B cell (primary cell): ENCODE measurements around the gene SYMPK. TPM values are rescaled to one million over a fixed set of nuclear protein-coding genes. Genes with fewer than 3 reads are reported as not detected.

Experiments
- ATAC-seq: fragments of 200-7000 bp; cut with Tn5 transposase; one replicate; pipeline ENCODE4 v1.10.0; 2021; ENCODE audit warnings: low read depth, mild to moderate bottlenecking, moderate number of reproducible peaks, moderate library complexity
- CTCF ChIA-PET: fragments of 350-600 bp; sonication (Branson Sonifier 250); formaldehyde crosslinking; loops from one replicate; lab custom pipeline; 2021; ENCODE audit warnings: antibody characterized with exemption, inconsistent platforms; lab: Charles Lee
- POLR2A ChIA-PET: fragments of 350-600 bp; sonication (Branson Sonifier 250); formaldehyde crosslinking; loops from one replicate; lab custom pipeline; 2021; ENCODE audit warnings: antibody characterized with exemption; lab: Charles Lee
- DNase-seq: peaks from one replicate; pipeline ENCODE4 v3.0.0; 2013
- H2AFZ ChIP-seq: 2 replicates; pipeline ENCODE4 v1.6.1; 2012; ENCODE audit warnings: mild to moderate bottlenecking, low read depth, low read length; ENCODE audit not compliant: insufficient read depth, poor library complexity, severe bottlenecking
- H3K27ac ChIP-seq, 2 donors: 1 replicate in 1 of 2; 2 replicates in 1 of 2; pipeline ENCODE4 v1.5.1; 2012 to 2013; ENCODE audit warnings: low read length in 2 of 2, mild to moderate bottlenecking in 2 of 2, moderate library complexity in 1 of 2
- H3K27me3 ChIP-seq, 4 experiments: fragments of 200-600 bp in 1 of 4; sonication (generic) in 1 of 4; replicated peaks in 1 of 4; 1 replicate in 2 of 4; 2 replicates in 2 of 4; pipeline versions ENCODE4 v1.6.1 to v1.7.0; 2013 to 2016; ENCODE audit warnings: low read length in 3 of 4, mild to moderate bottlenecking in 2 of 4, mixed read lengths in 1 of 4, moderate library complexity in 1 of 4; ENCODE audit not compliant: insufficient read depth in 4 of 4, control insufficient read depth in 3 of 4; ENCODE audit errors: control extremely low read depth in 1 of 4
- H3K36me3 ChIP-seq, 2 experiments: replicated peaks in 1 of 2; 1 replicate in 1 of 2; 2 replicates in 1 of 2; pipeline versions ENCODE4 v1.6.1 to v1.7.1; 2013; ENCODE audit warnings: low read length in 1 of 2; ENCODE audit not compliant: insufficient read depth in 2 of 2, control insufficient read depth in 1 of 2; ENCODE audit errors: control extremely low read depth in 1 of 2, extremely low read depth in 1 of 2
- H3K4me1 ChIP-seq, 2 donors: fragments of 200-600 bp in 1 of 2; sonication (generic) in 1 of 2; 1 replicate in 1 of 2; 2 replicates in 1 of 2; pipeline versions ENCODE4 v1.5.1 to v1.6.1; 2013 to 2017; ENCODE audit warnings: low read length in 2 of 2; ENCODE audit not compliant: control insufficient read depth in 2 of 2, insufficient read depth in 2 of 2
- H3K4me2 ChIP-seq: replicated peaks from 2 replicates; pipeline ENCODE3; 2012; ENCODE audit warnings: mild to moderate bottlenecking, low read depth, low read length; ENCODE audit not compliant: poor library complexity, severe bottlenecking
- H3K4me3 ChIP-seq, 5 experiments: fragments of 200-600 bp in 1 of 5; sonication (generic) in 1 of 5; 1 replicate in 3 of 5; 2 replicates in 2 of 5; pipeline versions ENCODE4 v1.5.1 to v1.7.0; 2011 to 2016; ENCODE audit warnings: low read length in 4 of 5, mild to moderate bottlenecking in 4 of 5, low read depth in 2 of 5, control low read depth in 1 of 5, moderate library complexity in 1 of 5; ENCODE audit not compliant: insufficient read depth in 1 of 5; ENCODE audit errors: control extremely low read depth in 1 of 5, extremely low read depth in 1 of 5
- H3K79me2 ChIP-seq: fragments of 200-600 bp; sonication (generic); one replicate; pipeline ENCODE4 v1.6.0; 2016; ENCODE audit warnings: low read length; ENCODE audit not compliant: control insufficient read depth, insufficient read depth
- H3K9ac ChIP-seq: fragments of 200-600 bp; sonication (generic); 2 replicates; pipeline ENCODE4 v1.6.1; 2017; ENCODE audit warnings: mild to moderate bottlenecking, low read length, moderate library complexity
- H3K9me3 ChIP-seq, 3 donors: one replicate each; pipeline versions ENCODE4 v1.6.1 to v1.7.1; 2013; ENCODE audit warnings: low read length in 2 of 3; ENCODE audit not compliant: control insufficient read depth in 2 of 3, insufficient read depth in 1 of 3; ENCODE audit errors: control extremely low read depth in 1 of 3
- H4K20me1 ChIP-seq: 2 replicates; pipeline ENCODE4 v1.6.0; 2012; ENCODE audit warnings: mild to moderate bottlenecking, low read length; ENCODE audit not compliant: insufficient read depth, control insufficient read depth, poor library complexity, severe bottlenecking
- H3K27ac Mint-ChIP-seq: one replicate; pipeline ENCODE4 v1.8.0; 2021; ENCODE audit warnings: mixed read lengths
- H3K27me3 Mint-ChIP-seq: one replicate; pipeline ENCODE4 v1.8.0; 2021; ENCODE audit warnings: mixed read lengths
- H3K4me1 Mint-ChIP-seq: one replicate; pipeline ENCODE4 v1.8.0; 2021; ENCODE audit warnings: mixed read lengths
- H3K4me3 Mint-ChIP-seq: one replicate; pipeline ENCODE4 v1.8.0; 2021; ENCODE audit warnings: mixed read lengths
- H3K9me3 Mint-ChIP-seq: one replicate; pipeline ENCODE4 v1.8.0; 2022; ENCODE audit warnings: mixed read lengths; ENCODE audit not compliant: insufficient read depth
- EZH2 ChIP-seq: IDR thresholded peaks from 2 replicates; pipeline ENCODE4 v1.6.1; 2012; ENCODE audit warnings: borderline replicate concordance, low read depth, mild to moderate bottlenecking, moderate library complexity, low read length; ENCODE audit not compliant: insufficient read depth, poor library complexity, severe bottlenecking
- WGBS: methylation state at CpG from one replicate; pipeline ENCODE4 v1.1.5; 2013; ENCODE audit warnings: missing lambda C conversion rate; ENCODE audit not compliant: insufficient coverage; 5-methylcytosine and 5-hydroxymethylcytosine counted together
- intact Hi-C: fragments of 100-400 bp; cut with micrococcal nuclease; formaldehyde crosslinking; loops from one replicate; pipeline ENCODE4 v1.10.0; 2022
- polyA plus RNA-seq: library from polyadenylated mRNA; depleted of rRNA; stranded (reverse); fragments of >200 nt; gene quantifications from 2 replicates; pipeline ENCODE4 v1.2.3, GENCODE V29; 2012
- total RNA-seq, 2 donors: library from RNA; stranded (reverse); fragments of 120-200 nt in 1 of 2; gene quantifications; 1 replicate in 1 of 2; 2 replicates in 1 of 2; pipeline versions ENCODE4 v1.2.3 to v1.2.4, GENCODE V29; 2013 to 2022
- TF ChIP-seq, protein P1 (sequence below): fragments of 200-600 bp; IDR thresholded peaks from one replicate; pipeline ENCODE4 v1.8.0; 2022; ENCODE audit warnings: antibody characterized with exemption, mild to moderate bottlenecking

SYMPK gene
- total and polyA plus RNA-seq, 2 donors (not counting 1 experiment from before 2014, with no cell fraction given), result 119 to 138 TPM

DNA sequence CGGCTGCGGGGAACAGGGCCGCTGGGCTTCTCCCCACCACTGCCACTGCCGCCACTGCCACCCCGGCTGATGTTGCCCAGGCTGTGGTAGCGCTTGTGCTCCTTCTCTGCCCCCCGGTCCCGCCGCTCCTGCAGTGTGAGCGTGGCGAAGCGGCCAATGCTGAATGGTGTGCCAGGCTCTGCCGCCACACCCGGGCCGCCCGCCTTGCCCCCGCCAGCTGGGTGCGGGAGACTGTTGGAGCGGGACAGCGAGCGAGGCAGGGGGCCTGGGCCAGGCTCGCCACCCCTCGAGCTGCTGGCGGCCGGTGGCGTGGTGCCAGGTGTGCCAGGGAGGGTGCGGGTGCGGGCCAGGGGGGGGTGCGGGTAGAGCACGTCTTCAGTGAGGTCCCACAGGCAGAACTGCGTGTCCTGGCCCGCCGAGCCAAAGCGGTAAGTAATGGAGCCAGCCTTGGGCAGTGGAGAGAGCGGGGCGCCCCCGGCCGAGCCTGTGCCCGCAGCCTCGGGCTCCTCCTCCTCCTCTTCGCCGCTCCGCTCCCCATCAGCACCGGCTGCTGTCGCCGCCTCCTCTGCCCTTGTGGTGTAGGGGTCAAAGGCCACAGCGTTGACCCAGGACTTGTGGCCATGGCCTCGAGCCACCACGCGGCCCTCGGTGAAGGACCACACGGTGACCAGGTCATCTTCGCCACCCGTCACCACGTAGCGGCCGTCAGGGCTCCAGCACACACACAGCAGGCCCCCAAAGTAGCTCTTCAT lies 77.0 kb downstream of the SYMPK start:
- intact Hi-C loops, result no loop called here
- WGBS, result 96% methylated on average over 47 of the region's 57 CpGs
- Histone ChIP-seq H3K4me2 (no peak overlapping the region), H3K9me3 (no peaks in the 10 kb centered on the region), H3K4me3 (no peak overlapping the region), H3K4me1 (peaks cover 5 to 6% of the 10 kb centered on the region in 2 donors), H3K79me2 (peaks cover 8% of the 10 kb centered on the region), H3K36me3 (peaks cover 0 to 29% of the 10 kb centered on the region in 2 experiments), H4K20me1 (peaks cover 80% of the 10 kb centered on the region), H3K9ac (no peak overlapping the region), H3K27ac (no peak overlapping the region), H2AFZ (no peak overlapping the region), H3K27me3 (peaks cover 0 to 3% (median 0%) of the 10 kb centered on the region in 4 experiments)
- POLR2A ChIA-PET, result no interaction called here
- no peaks in the 10 kb centered on the region for H3K27me3 Mint-ChIP-seq
- TF ChIP-seq EZH2, result no peak
- TF ChIP-seq, protein P1, sequence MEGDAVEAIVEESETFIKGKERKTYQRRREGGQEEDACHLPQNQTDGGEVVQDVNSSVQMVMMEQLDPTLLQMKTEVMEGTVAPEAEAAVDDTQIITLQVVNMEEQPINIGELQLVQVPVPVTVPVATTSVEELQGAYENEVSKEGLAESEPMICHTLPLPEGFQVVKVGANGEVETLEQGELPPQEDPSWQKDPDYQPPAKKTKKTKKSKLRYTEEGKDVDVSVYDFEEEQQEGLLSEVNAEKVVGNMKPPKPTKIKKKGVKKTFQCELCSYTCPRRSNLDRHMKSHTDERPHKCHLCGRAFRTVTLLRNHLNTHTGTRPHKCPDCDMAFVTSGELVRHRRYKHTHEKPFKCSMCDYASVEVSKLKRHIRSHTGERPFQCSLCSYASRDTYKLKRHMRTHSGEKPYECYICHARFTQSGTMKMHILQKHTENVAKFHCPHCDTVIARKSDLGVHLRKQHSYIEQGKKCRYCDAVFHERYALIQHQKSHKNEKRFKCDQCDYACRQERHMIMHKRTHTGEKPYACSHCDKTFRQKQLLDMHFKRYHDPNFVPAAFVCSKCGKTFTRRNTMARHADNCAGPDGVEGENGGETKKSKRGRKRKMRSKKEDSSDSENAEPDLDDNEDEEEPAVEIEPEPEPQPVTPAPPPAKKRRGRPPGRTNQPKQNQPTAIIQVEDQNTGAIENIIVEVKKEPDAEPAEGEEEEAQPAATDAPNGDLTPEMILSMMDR, result no peak
- no peak for ATAC-seq
- no peak for DNase-seq
- H3K4me1 Mint-ChIP-seq, result peaks cover 6% of the 10 kb centered on the region
- H3K27ac Mint-ChIP-seq, result no peak overlapping the region
- CTCF ChIA-PET, result interaction anchor here (1.5 kb wide), 1 partner anchor 13 kb away, joined by 5 read pairs; no protein-coding TSS in a partner anchor
- H3K9me3 Mint-ChIP-seq, result no peaks in the 10 kb centered on the region
- no peak overlapping the region for H3K4me3 Mint-ChIP-seq

DNA sequence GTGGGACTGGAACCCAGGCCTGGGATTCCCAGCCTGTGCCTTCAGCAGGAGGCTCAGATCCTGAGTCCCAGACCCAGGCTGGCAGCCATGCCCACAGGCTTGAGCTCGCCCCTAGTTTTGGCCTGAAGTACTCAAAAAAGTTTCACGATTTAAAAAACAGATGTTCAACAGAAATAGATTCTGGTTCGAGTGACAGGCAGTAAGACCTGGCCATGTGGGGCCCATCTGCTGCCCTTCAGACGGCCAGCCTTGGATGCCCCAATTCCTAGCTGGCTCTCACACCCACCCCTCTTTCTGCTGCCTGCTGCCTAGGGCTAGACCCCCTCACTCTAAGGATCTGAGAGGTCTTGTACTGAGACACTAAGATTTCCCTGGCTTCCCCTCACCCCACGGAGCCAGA lies 77.8 kb downstream of the SYMPK start:
- DNase-seq, result no peak
- ChIA-PET POLR2A (no interaction called here), CTCF (interaction anchor here (1.3 to 1.5 kb wide), 2 partner anchors 14 to 16 kb away, joined by 5 read pairs; partner anchors contain the start of gene SIX5)
- Histone ChIP-seq H4K20me1 (peaks cover 83% of the 10 kb centered on the region), H3K27me3 (peaks cover 0 to 10% (median 0%) of the 10 kb centered on the region in 4 experiments), H3K4me2 (no peak overlapping the region), H3K9ac (no peak overlapping the region), H3K79me2 (peaks cover 8% of the 10 kb centered on the region), H3K4me1 (peaks cover 0 to 5% of the 10 kb centered on the region in 2 donors), H2AFZ (no peak overlapping the region), H3K27ac (no peak overlapping the region), H3K9me3 (no peaks in the 10 kb centered on the region), H3K36me3 (peaks cover 0 to 29% of the 10 kb centered on the region in 2 experiments), H3K4me3 (no peak overlapping the region)
- no peak overlapping the region for H3K27ac Mint-ChIP-seq
- no peaks in the 10 kb centered on the region for H3K9me3 Mint-ChIP-seq
- H3K4me1 Mint-ChIP-seq, result peaks cover 4% of the 10 kb centered on the region
- intact Hi-C loops, result no loop called here
- WGBS, result 77% methylated on average over 4 of the region's 5 CpGs
- TF ChIP-seq EZH2, result no peak
- TF ChIP-seq, protein P1, result no peak
- no peak for ATAC-seq
- H3K4me3 Mint-ChIP-seq, result no peak overlapping the region
- no peaks in the 10 kb centered on the region for H3K27me3 Mint-ChIP-seq
